ENCODE results near the gene POU3F1.

POU3F1 gene

GRCh38 chr1:38027201-38028104 lies 19.1 kb downstream of the POU3F1 start:
- DNase-seq, result no peak

DNA sequence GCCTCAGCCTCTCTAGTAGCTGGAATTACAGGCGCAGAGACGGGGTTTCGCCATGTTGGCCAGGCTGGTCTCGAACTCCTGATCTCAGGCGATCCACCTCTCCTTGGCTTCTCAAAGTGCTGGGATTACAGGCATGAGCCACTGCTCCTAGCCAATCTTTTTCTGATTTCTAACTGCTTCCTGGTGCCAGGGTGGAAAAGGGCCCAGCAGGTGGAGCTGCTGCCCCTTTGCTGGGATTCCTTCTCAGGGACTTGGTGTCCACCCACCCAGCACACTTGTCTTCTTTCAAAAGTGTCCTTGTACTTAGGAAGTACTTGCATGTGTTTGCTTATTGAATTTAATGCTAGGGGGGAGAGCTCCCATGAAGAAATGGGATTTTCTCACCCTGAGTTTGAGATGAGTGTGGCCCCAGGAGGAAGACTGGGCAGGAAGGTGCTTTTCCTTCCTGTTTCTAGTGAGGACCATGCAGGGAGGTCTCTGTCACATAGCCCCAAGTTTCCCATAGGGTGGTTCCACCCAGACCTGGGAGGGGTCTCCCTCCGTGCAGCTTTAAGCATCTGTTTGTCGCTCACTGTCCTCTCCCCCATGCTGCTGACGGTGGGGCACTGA lies 19.9 kb downstream of the POU3F1 start:
- DNase-seq, result no peak

- DNase-seq, result no peak
These were observed 20.9 kb downstream of the POU3F1 start for GRCh38 chr1:38025664-38026063.

- DNase-seq, result no peak
These were observed 21.4 kb downstream of the POU3F1 start for GRCh38 chr1:38025233-38025632.

DNA sequence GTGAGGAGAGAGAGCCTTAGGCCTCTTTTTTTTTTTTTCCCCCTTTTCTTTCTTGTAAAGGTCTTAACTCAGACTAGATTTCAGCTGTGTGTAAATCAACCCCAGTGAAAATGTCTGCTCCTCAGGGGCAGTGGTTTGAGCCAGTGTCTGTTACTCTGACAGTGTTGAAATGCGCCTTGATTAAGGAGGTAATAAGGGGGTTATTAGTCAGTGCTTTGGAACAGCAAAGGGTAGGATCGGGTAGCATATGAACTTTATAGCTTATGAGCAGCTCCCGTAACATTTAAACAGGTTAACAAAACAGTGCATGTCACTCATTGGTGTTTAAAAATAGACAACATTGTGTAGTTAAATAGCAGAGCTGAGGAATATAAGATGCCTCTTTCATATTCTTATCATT lies 23.8 kb downstream of the POU3F1 start:
- DNase-seq, result no peak

- DNase-seq, result no peak
These were observed 24.6 kb downstream of the POU3F1 start for GRCh38 chr1:38021969-38022368.

GRCh38 chr1:38020396-38020795 lies 26.2 kb downstream of the POU3F1 start:
- DNase-seq, result no peak

DNA sequence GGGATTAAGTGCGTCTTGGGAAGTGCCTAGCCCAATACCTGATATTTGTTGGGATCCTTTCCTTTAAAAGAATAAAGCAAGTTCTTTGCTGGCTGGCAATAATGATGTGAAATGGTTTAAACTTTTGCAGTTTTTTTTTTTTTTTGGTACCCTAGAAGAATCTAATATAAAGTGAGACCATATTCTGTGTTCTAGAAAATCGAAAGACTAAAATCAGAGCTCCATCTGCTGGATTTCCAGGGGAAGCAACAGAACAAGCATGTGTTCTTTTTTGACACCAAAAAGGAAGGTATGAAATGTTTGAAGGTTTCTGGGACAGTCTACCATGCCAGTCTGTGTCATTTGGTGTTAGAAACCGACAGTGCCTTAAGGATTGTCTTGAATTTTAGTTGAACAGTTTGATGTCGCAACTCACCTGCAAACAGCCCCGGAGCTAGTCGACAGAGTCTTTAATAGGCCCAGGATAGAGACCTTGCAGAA lies 27.7 kb downstream of the POU3F1 start:
- DNase-seq, result no peak

GRCh38 chr1:38015978-38016725 lies 30.4 kb downstream of the POU3F1 start:
- no peak for DNase-seq

GRCh38 chr1:38014724-38015424 lies 31.7 kb downstream of the POU3F1 start:
- no peak for DNase-seq

GRCh38 chr1:38014171-38014570 lies 32.4 kb downstream of the POU3F1 start:
- DNase-seq, result no peak

- no peak for DNase-seq
These were observed 33.4 kb downstream of the POU3F1 start for GRCh38 chr1:38013227-38013622.

GRCh38 chr1:38012363-38013226 lies 34.0 kb downstream of the POU3F1 start, which contains the start of gene UTP11:
TSS of gene UTP11 (plus strand) at chr1:38012734. CDS start at chr1:38012803, 69 bp downstream.
- DNase-seq, result peak; percentile 79

DNA sequence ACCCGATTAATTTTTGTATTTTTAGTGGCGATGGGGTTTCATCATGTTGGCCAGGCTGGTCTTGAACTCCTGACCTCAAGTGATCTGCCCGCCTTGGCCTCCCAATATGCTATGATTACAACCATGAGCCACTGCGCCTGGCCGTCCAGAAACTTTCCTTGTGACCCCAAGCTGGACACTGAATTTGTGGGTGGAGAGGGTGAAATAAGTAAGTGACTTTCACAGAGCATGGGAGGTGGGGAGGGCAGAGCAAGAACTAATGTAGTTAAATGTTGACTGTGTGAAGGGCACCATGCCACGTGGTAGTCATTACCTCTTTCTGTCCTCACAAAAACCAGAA lies 36.8 kb downstream of the POU3F1 start:
- DNase-seq, result no peak

GRCh38 chr1:38009088-38009840 lies 37.3 kb downstream of the POU3F1 start:
- no peak for DNase-seq

DNA sequence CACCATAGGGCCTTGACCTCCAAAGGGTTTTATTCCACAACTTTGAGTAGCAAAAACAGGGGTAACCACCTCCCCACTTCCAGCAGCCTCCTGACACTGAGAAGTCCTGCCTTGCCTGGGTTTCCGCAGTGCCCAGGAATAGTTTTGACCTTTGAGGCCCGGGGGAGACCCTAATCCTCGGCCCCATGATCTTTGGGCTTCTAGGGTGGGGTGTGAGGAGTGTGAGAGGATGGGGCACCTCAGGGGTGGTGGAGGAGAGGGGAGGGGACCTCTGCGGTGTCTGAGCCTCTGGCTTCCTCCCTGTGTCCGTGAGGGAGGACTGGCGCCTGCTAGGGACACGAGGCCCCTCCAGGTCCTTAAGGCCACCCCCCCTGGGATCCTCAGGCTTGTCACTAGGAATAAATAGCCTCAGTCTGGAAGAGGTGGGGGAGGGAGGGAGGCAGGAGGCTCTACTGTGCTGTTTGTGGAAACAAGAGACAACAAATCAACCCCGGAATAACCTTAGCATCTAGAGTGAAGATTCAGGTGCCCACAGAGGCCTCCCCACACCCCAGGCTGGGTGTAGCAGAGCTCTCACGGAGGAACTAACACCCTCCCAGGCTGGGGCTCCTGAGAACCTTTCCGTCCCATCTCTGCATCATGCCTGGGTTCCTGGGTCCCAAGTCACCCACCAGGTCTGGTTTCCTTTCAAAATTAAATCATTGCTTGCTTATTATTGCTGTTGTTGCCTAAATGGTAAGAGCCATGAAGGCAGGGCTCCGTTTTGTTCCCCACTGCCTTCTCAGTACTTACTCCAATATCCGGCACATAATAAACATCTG lies 40.4 kb downstream of the POU3F1 start:
- DNase-seq, result no peak

DNA sequence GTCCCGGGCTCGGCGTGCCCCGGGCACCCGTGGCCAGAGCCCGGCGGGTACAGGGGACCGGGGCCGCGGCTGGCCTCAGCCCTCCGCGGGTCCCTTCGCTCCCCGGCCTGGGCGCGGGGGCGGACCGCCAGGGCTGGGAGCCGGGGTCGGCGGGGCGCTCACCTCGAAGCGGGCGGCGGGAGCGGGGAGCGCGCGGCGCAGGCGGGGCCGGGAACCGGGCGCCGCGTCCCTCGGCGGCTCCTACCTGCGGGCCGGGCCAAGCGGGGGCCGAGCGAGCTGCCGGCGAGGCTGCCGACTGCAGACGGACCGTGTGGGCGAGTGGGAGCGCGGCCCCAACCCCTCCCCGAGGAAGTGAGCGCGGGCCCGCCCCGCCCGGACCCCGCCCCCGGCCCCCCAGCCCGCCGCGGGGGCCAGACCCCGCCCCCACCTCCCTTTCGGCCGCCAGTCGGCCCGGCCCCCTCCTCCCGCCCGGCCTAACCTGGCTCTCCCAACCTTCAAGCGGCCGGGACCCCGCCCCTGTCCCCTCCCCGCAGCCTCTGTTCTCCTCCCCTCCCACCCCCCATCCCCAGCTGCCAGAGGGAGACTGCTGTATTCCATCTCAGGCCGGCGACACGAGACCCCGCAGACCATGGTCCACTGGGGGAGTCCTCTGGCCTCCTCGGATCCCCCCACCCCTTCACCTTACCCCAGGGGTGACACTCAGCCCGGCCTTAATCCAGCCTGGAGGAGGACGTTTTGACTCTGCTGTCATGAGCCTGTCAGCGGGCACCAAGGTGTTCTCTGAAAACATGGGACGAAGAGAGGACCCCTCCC lies 41.2 kb downstream of the POU3F1 start, which contains the start of gene FHL3:
Gene FHL3, minus strand, starts transcription at position 320 of the 813 bp plus-strand sequence. CDS start 6,102 bp downstream, outside the sequence.
- DNase-seq, result peak; percentile 31

DNA sequence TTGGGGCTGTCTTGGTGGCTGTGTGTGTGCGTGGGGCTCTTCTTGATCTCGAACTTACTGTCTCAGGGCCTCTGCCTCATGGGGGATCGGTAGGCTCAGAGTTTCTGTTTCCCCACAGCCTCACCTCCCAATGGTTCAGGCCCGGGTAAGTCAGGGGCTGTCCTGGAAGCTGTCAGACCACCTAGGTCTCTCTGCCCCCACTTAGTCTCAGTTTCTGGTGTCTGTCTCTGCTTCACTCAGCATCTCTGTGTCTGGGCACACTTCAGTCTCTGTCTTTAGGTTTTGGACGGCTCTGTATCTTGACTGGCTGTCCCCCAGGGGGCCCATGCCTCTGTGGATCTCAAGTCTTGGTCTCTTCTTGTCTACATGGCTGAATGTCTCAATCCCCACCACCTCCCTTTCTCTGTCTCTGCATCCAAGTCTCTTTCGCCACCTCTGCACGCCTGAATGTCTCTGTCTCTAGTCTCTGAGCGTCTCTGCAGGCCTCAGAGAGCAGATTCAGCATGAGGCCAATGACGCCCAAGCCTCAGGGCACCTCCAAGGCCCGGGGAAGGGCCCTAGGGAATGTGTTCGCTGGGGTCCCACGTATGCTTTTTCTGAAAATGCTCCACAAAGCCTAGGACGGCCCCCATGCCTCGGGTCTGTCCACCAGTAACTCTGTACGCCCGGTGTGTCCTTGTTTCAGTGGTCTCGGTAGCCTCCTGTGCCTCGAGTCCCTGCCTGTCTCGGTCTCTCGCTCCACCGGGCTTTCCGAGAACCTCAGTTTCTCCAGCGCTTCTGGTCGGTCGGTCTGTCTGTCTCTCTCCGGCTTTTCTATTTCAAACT lies 42.1 kb downstream of the POU3F1 start:
- DNase-seq, result no peak
